HG02610 (cell line): ENCODE measurements around the gene HLA-DQA1.
"Not testable (repeated sequence)": the region's sequence is repeated elsewhere in the genome, so short reads cannot be mapped to it uniquely, and the experiment has no call there.

Experiments used
- ATAC-seq: cut with Tn5 transposase; IDR thresholded peaks from one replicate; pipeline ENCODE4 v1.9.1; 2021; ENCODE audit warnings: mild to moderate bottlenecking, moderate library complexity; ENCODE audit not compliant: unreplicated experiment

Gene HLA-DQA1

DNA sequence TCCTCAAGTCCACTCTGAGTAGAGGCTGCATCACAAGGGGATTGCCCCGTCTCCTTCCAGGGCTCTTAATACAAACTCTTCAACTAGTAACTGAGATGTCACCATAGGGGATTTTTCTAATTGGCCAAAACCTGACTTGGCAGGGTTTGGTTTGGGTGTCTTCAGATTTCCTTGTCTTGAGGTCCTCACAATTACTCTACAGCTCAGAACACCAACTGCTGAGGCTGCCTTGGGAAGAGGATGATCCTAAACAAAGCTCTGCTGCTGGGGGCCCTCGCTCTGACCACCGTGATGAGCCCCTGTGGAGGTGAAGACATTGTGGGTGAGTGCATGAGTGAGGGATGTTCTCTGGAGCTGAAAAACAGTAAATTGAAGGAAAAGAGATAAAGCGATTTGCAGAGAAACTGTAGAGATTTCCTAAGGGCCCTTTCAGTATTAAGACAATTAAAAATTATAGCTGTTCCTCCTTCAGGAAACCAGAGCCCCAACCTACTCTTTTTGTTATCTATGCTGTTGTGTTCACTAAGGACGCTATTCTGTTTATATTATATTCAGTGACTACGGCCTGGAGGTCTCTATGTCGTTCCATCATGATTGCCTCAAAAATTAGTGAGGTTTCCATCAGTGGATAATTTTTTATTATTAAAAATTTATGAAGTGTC lies at the start of gene HLA-DQA1:
HLA-DQA1 (plus strand) TSS at position 188 of the 662 bp plus-strand sequence; CDS start at position 241, 53 bp downstream.
- peak; percentile 82 for ATAC-seq

DNA sequence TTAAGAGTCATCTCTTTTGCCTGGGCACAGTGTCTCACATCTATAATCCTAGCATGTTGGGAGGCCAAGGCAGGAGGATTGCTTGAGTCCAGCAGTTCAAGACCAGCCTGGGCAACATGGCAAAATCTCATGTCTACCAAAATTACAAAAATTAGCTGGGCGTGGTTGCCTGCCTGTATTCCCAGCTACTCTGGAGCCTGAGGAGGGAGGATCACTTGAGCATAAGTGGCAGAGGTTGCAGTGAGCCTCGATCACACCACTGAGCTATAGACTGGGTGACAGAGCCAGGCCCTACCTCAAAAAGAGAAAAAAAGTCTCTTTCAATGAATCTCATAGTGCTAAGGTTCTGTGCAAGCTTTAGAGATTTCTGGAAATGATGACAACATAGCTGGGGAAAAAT lies 49.0 kb upstream of the HLA-DQA1 start:
- ATAC-seq: no peak

DNA sequence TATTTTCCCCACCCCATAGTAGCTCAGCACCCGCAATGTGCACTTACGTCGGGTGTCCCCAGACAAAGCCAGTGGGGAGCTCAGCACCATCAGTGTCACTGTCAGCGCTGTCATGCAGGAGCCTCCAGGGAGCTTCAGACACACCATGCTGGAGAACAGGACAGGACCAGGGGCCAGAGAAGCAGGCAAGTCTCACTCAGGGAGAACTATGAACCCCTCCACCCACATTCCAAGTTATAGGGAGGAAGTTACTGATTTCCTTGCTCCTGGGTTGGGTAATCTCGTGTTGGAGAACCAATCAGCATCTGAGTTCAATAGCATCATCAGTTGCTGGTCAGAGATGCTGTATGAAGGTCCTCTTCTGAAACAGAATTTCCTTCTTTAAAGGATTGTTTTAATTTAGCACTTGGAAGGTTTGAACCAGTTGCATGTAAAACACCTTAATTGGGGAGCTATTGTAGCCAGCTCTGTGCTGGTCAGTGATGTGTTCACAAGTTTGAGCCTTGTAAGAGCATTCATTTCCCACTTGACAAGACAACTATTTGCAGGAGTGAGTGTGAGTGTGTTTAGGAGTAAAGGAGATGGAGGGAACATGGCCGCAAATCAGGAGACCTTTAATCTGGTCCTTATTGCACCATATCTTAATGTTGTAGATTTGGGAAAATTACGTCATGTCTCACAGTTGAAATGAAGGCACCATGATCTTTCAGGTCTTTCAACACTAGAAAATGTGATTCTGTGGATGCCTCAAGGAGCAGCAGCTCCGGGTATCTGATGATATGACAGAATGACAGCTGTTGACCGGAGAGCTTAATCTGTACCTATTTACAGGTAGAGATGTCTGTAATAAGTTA lies 47.4 kb upstream of the HLA-DQA1 start, which contains the start of gene HLA-DRB1:
HLA-DRB1 (minus strand) TSS at position 253 of the 854 bp plus-strand sequence; CDS start at position 147, 106 bp downstream.
- peak; percentile 97 for ATAC-seq

DNA sequence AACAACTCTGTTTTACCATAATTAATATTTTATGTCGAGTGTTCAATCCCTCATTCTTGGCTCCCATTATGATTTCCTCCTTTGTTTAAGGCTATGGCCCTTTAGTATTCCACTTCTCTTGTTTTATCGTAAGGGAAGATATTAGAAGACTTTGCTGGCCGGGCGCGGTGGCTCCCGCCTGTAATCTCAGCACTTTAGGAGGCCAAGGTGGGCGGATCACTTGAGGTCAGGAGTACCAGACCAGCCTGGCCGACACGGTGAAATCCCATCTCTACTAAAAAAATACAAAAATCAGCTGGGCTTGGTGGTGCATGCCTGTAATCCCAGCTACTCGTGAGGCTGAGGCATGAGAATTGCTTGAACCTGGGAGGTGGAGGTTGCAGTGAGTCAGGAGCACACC lies 46.5 kb upstream of the HLA-DQA1 start:
- ATAC-seq: not testable (repeated sequence)

- ATAC-seq: no peak
Observed at GRCh38 chr6:32597024-32597423, 40.2 kb upstream of the HLA-DQA1 start.

DNA sequence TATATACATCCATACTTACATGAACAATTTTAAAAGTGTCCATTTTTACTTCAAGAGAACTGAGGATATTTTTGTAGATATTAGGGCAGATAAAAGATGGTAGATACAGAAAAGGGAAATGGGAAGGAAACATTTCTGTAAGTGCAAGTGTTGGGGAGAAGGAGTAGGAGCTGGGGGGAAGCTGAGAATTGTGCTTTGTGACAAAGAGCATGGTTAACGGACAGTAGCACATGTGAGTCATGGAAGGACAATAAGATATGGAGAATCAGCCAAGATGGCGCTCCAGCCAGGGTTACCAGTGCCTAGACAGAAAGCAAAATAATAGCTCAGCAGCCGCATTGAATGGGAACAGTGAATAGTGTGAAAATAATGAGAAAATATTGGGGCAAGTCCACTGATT lies 34.8 kb upstream of the HLA-DQA1 start:
- no peak for ATAC-seq

DNA sequence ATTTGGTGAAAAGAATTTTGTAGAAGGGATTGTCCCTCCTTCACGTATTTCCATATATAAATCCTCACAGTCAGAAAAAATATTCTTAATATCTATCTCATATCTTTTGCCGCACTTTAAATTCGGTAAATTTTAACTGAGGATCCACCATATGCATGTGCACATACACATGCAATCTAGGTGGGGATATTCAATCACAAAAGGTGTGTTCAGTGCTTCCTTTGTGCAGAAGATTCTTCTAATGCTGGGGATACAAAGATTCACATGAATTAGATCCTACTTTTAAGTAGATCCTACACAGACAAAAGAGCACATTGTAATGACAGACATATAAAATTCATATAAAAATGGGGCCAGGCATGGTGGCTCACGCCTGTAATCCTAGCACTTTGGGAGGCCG lies 34.0 kb upstream of the HLA-DQA1 start:
- ATAC-seq: no peak

GRCh38 chr6:32603888-32604287 lies 33.3 kb upstream of the HLA-DQA1 start:
- no peak for ATAC-seq

- no peak for ATAC-seq
Observed at GRCh38 chr6:32604434-32604877, 32.8 kb upstream of the HLA-DQA1 start.

DNA sequence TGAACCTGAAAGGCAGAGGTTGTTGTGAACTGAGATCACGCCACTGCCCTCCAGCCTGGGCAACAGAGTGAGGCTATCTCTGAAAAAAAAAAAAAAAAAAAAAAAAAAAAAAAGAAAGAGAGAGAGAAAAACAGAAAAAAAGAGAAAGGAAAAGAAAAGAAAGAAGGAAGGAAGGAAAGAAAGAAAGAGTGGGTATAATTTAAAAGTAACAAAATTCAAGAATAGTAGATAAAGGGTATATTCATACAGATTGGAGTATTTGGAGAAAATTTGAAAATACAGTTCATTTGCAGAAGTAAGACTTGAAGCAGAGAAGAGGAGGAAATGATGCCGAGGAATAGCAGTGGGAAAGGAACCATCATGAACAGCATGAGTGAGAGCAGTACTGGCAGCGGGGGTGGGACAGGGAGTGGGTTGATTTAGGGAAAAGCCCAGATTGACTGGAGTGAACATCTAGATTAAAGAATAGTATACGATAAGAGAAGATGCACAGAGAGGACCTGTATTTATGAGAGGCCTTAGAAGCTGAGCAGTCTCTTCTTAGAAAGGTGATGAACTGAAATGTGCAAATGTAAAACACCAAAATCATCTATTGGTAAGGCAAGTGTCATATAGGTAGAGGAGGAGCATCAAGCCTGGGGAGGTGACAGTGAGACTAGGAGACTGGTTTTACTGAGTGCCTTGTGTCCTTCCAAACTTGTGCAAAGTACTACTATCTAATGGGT lies 29.8 kb upstream of the HLA-DQA1 start:
- ATAC-seq: no peak

DNA sequence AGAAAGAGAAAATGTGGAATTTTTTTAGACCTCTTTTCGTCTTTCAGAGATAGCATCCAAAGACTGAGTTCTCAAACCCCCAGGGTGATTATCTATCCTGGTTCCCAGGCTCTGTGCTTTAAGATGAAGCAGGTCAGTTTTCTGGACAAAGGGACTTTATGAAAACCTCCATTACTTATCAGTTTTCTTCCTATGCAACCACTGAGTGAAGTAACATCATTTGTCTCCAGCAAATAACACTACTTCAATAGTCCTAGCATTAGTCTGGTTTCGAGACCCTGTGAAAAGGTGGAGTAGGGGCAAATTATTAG lies 29.3 kb upstream of the HLA-DQA1 start:
- no peak for ATAC-seq

DNA sequence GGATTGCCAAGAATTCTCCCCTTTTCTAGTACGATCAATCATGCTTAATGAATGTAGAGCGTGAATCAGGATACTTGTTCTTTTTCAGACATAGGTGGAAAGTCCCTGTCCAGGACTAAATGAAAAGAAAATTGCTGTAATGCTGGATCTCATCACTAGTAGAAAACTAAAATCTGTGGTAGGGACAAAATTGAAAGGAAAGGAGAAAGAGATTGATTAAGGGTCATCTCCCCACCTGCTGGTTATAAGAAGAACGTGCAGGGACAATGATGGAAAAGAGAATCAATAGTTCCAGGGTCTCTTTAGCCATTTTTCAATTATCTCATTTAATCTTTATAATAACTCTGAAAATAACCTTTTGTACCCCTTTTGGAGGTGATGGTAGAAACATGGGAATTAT lies 28.8 kb upstream of the HLA-DQA1 start:
- ATAC-seq: no peak

- no peak for ATAC-seq
Observed at GRCh38 chr6:32609391-32609730, 27.8 kb upstream of the HLA-DQA1 start.

GRCh38 chr6:32609731-32610640 lies 27.2 kb upstream of the HLA-DQA1 start:
- ATAC-seq: peak; percentile 86

- no peak for ATAC-seq
Observed at GRCh38 chr6:32610682-32611296, 26.4 kb upstream of the HLA-DQA1 start.

- ATAC-seq: no peak
Observed at GRCh38 chr6:32613475-32613874, 23.7 kb upstream of the HLA-DQA1 start.

- ATAC-seq: no peak
Observed at GRCh38 chr6:32614366-32615081, 22.7 kb upstream of the HLA-DQA1 start.

DNA sequence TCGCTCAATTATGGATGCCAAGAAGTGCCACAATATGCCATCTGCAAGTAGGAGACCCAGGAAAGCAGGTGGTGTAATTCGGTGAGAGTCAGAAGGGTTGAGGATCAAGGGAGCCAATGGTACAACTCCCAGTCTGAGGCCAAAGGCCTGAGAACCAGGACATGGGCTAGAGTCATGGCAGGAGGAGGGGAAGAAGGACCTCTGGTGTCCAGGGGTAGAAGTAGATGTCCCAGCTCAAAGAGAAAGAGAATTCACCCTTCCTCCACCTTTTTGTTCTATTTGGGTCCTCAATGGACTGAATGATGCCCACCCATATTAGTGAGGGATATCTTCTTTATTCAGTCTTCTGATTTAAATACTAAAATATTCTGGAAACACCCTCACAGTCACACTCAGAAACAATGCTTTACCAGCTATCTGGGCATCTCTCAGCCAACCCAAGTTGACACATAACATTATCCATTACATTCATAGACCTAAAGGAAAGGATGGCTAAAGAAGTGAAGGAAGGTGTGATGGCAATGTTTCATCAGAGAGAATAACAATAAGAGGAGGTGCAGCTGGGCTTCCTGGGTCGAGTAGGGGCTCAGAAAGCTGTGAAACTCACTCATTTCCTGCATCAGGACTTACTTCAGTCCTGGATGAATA lies 21.2 kb upstream of the HLA-DQA1 start:
- no peak for ATAC-seq

- ATAC-seq: no peak
Observed at GRCh38 chr6:32617751-32618150, 19.5 kb upstream of the HLA-DQA1 start.
